AG09309 (cell line): Measurements from ENCODE around the gene MRPS18B.
A peak's percentile ranks its signal among the peaks of the same experiment; 100 is the strongest.

ENCODE experiments used
- DNase-seq: peaks from one replicate; pipeline ENCODE4 v3.0.0-alpha.2; 2010; ENCODE audit warnings: low read depth
- H3K4me3 ChIP-seq: 2 replicates; pipeline ENCODE4 v1.5.1; 2011; ENCODE audit warnings: mild to moderate bottlenecking, low read depth, low read length, moderate library complexity; ENCODE audit not compliant: control insufficient read depth
- CTCF ChIP-seq: IDR thresholded peaks from 2 replicates; pipeline ENCODE4 v1.5.1; 2011; ENCODE audit warnings: mild to moderate bottlenecking, low read depth, low read length, inconsistent platforms; ENCODE audit not compliant: insufficient read depth, control insufficient read depth; ENCODE audit errors: missing control alignments

Gene MRPS18B

GRCh38 chr6:30613251-30614043 is 4.2 kb upstream of the MRPS18B start:
- DNase-seq: no peak
- TF ChIP-seq CTCF: no peak
- H3K4me3 ChIP-seq: no peak overlapping the region

- no peak for DNase-seq
- TF ChIP-seq CTCF: no peak
- peak overlapping the region; percentile 22 for H3K4me3 ChIP-seq
These were observed 3.4 kb upstream of the MRPS18B start for GRCh38 chr6:30614044-30614842.

- H3K4me3 ChIP-seq: peak overlapping the region; percentile 95; the same call in 1 of the 2 replicates
- TF ChIP-seq CTCF: no peak
- peak; percentile 94 for DNase-seq
These were observed 2.8 kb upstream of the MRPS18B start for GRCh38 chr6:30614843-30615218.

GRCh38 chr6:30615219-30615957 is 2.3 kb upstream of the MRPS18B start:
- TF ChIP-seq CTCF: no peak
- H3K4me3 ChIP-seq: peak overlapping the region; percentile 95
- DNase-seq: peak; percentile 62

- peak overlapping the region; percentile 95 for H3K4me3 ChIP-seq
- TF ChIP-seq CTCF: no peak
- no peak for DNase-seq
These were observed 1.5 kb upstream of the MRPS18B start for GRCh38 chr6:30615958-30616810.

- peak; percentile 100 for DNase-seq
- TF ChIP-seq CTCF: no peak
- H3K4me3 ChIP-seq: peak within 1 kb of the TSS; percentile 95
These were observed 652 bp upstream of the MRPS18B start, which contains the start of gene PPP1R10 for GRCh38 chr6:30616811-30617564. Gene PPP1R10 (minus strand): TSS chr6:30617243. CDS start chr6:30609944, 7,299 bp downstream.
